NCI-H2227 treated with DMSO at 0.1 percent for 48 hours (cell line): ENCODE measurements around the gene RECQL5.
"Not testable (repeated sequence)": the region's sequence is repeated elsewhere in the genome, so short reads cannot be mapped to it uniquely, and the experiment has no call there.

Experiments used
- DNase-seq: peaks from one replicate; lab custom pipeline; 2025; lab: John Stamatoyannopoulos, UW

Gene RECQL5

DNA sequence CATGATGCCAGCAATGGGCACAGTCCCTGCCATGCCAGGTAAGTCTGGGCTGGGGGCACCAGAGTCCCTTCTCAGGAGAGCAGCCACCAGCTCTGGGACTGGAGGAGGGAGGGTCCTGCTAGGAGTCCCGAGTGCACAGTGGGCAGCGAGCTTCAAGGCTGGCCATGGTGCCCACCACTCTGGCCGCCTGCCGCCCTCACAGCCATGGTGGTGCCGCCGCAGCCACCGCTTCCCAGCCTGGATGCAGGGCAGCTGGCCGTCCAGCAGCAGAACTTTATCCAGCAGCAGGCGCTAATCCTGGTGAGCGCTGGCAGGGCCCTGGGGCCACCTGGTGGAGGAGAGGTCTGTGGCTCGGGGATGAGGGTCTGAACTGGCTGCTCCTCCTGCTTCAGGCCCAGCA, 51.7 kb downstream of the RECQL5 start:
- DNase-seq, result no peak

DNA sequence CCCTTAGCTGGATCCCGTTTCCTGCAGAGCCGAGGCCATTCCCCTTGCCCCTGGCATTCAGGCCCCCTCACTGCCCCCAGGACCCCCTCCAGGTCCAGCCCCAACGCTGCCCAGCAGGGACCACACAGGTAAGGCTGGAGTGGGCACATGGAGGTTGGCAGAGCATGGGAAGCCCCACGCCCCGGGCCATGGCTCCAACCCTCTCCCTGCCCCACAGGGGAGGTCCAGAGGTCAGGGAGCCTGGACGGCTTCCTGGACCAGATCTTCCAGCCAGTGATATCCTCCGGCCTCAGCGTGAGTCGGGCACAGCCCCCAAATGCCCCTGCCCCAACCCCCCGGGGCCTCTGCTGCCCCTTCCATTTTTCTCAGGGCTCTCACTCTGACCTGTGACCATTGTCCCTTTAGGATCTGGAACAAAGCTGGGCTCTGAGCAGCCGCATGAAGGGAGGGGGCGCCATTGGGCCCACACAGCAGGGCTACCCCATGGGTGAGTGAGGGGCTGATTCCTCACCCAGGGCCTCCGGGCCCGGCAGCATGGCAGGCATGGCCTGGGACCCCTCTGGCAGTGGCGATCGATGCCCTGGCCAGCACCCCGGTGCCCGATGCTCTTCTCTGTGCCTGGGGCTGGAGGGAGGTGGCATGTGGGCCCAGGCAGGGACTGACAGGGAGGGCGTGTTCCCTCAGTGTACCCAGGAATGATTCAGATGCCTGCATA, 52.2 kb downstream of the RECQL5 start:
- DNase-seq, result no peak

DNA sequence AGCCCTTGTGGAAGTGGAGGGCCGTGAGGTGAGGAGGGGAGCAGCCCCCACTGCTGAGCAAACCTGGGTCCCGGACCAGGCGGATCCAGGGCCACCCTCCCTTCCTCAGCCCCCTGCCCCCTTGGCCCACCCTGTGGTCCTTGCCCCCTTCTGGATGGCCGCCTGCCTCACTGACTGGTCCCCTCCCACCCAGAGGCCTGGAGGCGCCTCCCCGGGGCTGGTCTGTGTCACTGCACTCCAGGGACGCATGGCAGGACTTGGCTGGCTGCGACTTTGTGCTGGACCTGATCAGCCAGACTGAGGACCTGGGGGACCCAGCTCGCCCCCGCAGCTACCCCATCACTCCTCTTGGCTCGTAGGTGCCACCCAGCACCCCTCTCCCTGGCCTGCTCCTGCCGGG, 52.9 kb downstream of the RECQL5 start:
- DNase-seq, result no peak

DNA sequence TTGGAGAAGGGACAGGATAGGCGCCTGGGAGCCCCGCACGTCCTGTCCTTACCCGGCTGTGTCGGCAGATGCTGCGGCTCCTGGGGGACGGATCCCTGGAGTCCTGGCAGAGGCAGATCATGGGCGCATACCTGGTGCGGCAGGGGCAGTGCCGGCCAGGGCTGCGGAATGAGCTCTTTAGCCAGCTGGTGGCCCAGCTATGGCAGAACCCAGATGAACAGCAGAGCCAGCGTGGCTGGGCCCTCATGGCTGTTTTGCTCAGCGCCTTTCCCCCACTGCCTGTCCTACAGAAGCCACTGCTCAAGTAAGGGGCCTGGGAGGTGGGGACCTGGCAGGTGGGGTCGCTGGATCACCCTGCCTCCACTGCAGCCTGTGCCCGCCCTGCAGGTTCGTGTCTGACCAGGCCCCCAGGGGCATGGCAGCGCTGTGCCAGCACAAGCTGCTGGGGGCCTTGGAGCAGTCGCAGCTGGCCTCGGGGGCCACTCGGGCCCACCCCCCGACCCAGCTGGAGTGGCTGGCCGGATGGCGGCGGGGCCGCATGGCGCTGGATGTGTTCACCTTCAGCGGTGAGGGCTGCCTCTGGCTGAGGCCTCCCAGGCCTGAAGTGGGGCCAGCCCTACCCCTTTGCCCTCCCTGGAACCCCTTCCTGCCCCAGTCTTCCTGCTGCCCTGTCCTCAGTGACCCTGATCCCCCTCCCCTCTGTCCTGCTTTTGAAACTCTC, 53.9 kb downstream of the RECQL5 start:
- no peak for DNase-seq

DNA sequence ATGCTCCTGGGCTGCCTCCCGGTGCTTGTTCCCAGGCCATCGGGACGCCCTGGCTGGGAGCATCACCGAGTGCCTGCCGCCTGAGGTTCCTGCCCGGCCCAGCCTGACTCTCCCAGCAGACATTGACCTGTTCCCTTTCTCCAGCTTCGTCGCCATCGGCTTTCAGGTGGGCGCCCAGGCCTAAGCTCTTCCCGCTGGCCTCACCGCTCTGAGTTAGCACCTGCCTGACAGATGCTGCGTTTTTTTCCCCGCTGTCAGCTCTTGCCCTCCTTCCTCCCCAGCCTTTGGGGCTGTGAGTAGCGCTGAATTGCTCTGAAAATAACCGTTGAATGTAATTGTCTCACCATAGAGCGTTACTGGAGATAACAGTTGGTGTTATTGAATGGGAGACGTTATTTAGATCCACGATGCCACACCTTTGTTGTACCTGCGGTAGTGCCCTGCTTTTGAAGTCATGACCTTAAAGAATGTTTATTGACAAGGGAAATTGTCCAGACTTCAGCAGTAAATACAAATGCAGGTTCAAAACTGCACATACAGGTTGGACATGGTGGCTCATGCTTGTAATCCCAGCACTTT, 55.0 kb downstream of the RECQL5 start:
- DNase-seq, result no peak

DNA sequence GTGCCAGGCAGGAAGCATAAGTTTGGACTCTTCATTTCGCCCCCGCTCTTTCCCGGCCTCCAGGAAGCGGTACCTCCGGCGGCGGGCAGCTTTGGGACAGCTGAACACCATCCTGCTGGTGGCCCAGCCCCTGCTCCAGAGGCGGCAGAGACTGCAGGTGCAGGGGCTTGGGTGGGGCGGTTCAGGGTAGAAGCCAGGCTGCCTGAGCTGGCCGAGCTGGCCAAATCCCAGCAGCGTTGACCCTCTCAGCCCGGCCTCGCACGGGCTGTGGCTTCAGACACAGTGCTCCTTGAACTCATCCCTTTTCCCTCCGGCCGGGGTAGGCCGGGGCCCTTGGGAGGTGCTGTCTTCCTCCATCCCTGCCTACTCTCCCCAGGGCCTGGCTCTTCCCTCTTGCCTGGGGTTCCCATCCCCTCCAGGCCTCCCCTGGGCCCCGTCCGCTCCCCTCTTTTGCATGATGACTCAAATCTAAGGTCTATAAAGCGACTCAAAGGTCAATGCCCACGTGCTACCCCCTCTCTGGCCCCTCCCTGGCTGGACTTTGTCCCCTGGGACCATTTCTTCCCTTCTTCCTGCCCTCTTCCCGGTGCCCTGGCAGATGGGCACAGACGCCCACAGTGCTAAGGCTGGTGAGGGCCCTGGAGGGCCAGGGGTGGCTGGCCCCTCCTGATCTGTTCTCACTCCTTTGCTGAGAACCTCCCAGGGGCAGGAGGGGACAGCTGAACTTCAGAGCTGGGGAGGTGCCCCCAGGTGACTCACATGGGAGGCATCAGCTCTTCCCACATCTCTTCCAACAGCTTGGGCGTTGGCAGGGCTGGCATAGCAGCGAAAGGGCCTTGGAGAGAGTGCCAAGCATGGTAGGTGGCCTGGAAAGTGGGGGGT, 56.6 kb downstream of the RECQL5 start:
- no peak for DNase-seq

DNA sequence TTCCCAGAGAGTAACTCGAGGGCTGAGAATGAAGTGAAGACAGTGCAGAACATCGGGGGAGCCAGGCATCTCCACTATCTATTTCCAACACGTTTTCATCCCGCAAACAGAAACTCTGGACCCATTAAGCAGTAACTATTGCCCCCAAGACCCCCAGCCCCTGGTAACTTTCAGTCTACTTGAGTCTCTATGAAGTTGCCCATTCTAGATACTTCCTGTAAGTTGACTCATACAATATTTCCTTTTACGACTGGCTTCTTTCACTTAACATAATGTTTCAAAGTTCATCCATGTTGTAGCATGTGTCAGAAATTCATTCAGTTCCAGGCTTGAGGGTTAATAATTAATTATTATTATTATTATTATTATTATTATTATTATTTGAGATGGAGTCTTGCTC, 59.9 kb downstream of the RECQL5 start:
- no peak for DNase-seq

DNA sequence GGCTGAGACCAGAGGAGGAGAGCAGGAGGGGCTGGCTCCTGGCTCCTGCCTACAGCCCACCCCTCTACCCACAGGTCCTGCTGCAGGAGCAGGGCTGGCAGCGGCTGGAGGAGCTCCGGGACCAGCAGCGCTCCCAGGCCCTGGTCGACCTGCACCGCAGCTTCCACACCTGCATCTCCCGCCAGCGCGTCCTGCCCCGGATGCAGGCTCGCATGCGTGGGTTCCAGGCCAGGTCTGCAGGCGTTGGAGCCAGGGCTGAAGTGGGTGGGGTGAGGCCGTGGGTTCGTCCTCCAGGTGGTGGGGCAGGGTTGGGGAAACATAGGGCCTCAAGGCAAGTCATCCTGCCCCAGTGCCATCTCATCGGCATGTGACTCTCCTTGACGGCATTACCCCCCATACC, 61.2 kb downstream of the RECQL5 start:
- no peak for DNase-seq

DNA sequence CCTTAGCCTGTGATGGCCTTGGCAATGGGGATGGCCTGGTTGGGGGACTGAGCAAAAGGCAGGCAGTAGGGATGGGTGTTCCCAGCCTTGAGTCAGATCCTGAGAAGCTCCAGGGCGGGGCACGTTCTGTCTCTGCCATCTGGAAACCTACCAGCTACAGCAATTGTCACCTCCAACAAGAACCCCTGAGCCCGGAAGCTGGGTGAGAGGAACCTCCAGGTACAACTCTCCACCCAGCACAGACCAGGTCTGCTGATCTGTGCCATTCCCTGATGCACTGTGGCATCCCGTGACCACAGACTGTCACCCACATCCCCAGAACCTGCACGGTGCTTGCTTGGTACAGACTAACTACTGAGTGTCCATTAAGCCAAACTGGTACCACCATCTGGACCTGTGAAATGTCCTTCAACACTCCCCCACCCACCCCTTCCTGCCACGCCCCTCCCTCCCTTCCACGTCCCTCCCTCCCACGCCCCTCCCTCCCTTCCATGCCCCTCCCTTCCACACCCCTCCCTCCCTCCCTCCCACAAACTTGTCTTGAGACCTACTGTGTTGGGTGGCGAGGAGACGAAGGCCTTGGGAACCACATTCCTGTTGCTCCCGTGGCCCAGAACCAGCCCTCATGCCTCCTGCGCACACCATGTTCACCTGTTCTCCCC, 62.8 kb downstream of the RECQL5 start:
- DNase-seq, result no peak

DNA sequence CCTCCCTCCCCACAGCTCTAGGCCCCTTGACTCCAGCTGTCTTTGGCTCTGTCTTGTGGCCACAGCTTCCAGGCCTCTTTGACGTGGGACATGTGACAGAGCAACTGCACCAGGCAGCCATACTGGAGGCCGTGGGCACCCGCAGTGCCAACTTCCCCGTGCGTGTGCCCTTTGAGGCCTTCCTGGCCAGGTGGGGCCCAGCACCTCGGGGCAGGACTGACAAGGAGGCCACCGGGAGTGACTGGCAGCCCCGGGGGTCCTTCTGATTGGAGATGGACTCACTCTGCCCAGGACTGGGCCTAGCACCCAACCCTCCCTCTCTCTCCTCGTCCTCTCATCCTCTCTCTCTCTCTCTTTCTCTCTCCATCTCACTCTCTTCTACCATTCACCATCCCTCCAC, 63.8 kb downstream of the RECQL5 start:
- DNase-seq, result no peak

DNA sequence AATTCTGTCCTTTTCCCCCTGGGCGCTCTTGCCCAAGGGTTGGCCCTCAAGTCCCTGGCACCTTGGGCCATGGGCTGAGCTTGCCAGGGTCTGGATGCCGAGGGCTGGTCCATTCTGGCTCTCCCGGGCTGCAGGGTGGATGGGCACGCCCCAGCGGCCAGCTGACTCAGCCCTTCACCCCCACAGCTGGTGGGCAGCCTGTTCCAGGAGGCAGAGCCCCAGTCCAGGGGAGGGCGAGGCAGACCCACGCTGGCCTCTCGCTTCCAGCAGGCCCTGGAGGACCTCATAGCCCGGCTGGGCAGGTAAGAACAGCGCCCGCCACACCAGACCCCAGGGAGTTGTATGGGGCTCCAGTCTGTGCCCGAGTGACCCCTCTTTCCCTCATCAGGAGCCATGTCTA, 64.3 kb downstream of the RECQL5 start:
- DNase-seq, result no peak

DNA sequence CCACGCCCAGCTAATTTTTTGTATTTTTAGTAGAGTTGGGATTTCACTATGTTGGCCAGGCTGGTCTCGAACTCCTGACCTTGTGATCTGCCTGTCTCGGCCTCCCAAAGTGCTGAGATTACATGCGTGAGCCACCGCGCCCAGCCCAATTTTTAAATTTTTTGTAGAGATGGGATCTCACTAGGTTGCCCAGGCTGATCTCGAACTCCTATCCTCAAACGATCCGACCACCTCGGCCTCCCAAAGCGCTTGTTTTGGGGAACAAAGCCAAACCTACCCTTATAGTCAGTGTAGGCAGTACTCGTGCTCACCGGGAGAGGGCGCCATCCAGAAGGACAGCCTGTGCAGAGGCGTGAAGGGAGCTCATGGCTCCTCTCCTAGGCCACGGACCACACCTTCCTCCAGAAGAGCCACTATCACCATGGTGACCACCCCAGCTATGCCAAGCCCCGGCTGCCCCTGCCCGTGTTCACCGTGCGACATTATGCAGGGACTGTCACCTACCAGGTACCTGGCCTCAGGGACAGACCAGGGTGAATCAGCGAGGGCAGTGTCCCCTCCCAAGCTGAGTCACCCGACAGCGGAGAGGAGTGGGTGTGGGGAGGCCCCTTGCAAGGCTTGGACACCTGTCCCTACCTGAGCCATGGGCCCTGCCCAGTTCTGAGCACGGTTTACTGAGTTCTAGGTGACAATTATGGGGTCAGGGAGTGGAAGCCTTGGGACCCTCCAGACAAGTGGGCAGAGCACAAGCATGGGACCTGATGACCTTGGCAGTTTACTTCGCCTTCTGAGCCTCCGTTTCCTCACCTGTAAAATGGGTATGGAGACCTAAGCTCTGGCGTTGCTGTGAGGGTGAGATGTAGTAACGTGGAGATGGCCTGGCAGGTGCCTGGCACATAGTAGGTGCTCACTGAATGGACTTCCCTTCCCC, 65.6 kb downstream of the RECQL5 start:
- no peak for DNase-seq

DNA sequence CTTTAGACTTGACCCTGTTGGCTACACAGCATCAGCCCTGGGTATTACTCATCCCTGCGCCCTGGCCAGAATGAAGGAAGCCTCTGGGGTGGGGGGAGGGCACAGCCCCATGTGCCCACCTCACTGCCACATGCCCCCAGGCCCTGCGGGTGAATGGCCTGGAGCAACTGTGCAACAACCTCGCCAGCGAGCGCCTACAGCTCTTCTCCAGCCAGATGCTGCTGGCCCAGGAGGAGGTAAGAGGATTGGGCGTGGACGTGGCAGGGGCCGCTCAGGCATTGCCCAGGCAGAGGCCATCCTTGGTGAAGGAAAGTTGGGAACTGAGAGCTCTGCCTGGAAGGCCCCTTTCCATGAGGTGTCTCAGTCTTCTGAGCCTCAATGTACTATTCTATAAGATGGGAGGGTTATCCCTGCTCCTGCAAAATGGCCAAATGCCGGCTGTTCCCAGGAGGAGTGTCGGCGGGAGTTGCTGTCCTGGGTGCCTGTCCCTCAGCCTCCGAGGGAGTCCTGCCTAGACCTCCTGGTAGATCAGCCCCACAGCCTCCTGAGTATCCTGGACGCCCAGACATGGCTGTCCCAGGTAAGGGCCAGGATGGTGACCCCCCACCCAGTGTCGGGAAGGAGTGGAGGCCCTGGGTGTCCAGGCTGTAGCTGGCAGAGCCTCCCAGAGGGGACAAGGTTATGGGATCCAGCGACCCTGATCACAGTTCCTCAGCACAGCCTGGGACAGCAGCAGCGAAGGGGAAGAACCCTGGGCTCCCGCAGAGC, 70.5 kb downstream of the RECQL5 start:
- DNase-seq, result no peak

DNA sequence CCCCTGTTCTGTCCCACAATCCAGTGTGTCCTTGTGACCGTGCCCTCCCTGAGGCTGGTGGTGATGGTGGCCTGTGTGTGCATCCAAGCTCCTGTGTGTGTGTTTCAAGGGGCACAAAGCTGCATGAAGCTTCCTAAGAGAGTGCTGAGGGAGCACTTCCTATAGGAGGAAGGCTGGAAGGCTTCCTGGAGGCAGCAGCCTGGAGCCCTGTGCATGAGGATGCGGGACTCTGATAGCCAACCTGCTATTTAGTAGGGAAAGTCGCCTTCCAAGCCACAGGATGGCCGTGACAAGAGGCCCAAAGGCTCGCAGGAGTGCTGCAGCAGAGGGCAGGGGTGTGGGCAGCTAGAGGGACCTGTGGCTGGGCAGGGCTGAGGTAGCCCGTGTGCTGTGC, 71.0 kb downstream of the RECQL5 start:
- DNase-seq, result no peak

DNA sequence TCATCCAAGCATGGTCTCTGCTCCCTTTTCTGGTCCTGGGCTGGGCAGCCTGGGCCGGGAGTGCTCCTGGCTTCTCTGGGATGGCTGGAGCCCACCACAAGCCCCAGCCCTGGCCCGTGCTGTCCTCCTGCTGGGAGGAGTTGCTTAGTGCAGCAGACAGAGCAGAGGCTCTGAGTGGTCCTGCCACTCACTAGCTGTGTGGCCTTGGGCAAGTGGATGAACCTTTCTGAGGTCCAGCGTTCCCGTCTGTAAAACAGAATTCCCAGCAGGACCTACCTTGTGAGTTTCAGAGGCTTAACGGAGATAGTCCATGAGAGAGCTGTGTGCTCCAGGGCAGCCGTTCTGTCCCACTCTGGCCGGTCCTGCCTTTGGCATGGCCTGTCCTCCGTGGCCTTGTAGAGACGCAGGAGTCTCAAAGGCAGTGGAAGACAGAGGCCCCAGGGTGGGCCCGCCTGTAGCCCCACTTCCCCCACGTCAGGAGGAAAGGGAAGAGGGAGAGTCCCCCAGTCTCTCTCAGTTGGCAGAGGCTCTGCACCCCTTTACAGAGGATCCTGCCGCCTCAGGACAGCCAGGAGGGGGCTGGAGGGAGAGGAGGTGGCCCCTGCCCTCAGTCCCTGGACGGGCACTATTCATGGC, 71.6 kb downstream of the RECQL5 start:
- no peak for DNase-seq

DNA sequence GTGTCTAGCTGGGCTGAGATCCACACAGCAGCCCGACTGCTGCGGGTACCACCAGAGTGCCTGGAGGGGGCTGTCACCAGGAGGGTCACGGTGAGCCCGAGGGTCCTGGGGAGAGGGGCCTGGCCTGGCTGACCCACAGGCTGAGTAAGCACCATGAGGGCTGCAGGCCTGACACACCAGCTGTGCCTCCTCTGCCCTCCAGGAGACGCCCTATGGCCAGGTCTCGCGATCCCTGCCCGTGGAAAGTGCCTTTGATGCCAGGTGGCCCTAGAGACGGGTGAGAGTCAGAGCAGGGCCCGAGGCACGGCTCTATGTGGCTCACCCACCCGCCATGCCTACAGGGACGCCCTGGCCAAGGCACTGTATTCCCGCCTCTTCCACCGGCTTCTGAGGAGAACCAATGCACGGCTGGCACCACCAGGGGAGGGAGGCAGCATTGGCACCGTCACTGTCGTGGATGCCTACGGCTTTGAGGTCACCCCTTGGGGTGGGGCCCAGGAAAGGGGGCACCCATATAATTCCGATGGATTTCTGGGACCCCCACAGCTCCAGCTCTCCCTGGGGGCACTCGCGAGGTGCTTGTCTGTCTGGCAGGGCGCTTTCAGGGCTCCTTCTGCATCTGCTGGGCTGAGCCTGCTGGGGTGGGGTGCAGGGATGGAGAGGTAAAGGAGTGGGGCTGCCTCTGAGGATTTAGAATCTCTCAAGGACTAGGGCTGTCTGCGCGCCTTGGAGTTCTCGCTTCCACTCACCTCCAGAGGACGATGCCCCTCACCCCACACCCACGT, 72.3 kb downstream of the RECQL5 start:
- no peak for DNase-seq

DNA sequence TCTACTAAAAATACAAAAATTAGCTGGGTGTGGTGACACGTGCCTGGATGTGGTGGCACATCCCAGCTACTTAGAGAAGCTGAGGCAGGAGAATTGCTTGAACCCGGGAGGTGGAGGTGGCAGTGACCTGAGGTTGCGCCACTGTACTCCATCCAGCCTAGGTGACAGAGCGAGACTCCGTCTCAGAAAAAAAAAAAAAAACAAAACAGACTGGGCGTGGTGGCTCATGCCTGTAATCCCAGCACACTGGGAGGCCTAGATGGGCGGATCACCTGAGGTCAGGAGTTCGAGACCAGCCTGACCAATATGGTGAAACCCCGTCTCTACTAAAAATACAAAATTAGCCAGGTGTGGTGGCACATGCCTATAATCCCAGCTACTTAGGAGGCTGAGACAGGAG, 73.5 kb downstream of the RECQL5 start:
- not testable (repeated sequence) for DNase-seq

DNA sequence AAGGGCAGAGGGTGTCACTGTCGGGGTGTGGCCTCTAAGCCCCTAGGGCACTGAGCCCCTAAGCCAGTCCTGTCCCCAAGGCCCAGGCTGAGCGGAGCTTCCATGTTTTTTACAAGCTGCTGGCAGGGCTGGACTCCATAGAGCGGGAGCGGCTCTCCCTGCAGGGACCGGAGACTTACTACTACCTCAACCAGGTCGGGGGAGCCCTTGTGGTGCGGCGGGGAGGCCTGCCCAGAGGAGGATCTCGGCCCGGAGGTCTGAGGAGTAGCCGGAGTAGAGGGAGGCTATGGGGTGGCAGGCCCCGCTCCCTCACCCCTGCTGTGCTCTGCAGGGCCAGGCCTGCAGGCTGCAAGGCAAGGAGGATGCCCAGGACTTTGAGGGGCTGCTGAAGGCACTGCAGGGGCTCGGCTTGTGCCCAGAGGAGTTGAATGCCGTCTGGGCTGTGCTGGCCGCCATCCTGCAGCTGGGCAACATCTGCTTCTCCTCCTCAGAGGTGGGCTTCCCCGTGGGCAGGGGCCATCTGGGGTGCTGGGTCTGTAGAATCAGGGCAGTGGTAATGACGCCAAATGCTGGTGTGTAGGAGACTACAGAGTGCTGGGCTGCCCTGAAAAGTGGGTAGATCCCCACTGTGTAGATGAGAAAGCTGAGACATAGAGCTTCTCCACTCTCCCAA, 74.5 kb downstream of the RECQL5 start:
- DNase-seq, result no peak
